GM10266 (cell line): Measurements from ENCODE around the gene SLC1A5.

Experiments
- DNase-seq: peaks from one replicate; pipeline ENCODE4 v3.0.0; 2012; ENCODE audit errors: extremely low spot score
- CTCF ChIP-seq: IDR thresholded peaks from 2 replicates; pipeline ENCODE4 v1.5.1; 2012; ENCODE audit warnings: mild to moderate bottlenecking, low read depth; ENCODE audit not compliant: control insufficient read depth, insufficient read depth; ENCODE audit errors: missing control alignments

SLC1A5 gene

GRCh38 chr19:46730595-46730994 is 57.8 kb downstream of the SLC1A5 start:
- no peak for DNase-seq
- TF ChIP-seq CTCF = no peak

- no peak for DNase-seq
- no peak for TF ChIP-seq CTCF
These were observed 58.2 kb downstream of the SLC1A5 start for GRCh38 chr19:46730187-46730586.

GRCh38 chr19:46729696-46730095 is 58.7 kb downstream of the SLC1A5 start:
- no peak for TF ChIP-seq CTCF
- no peak for DNase-seq

- DNase-seq = peak; percentile 91
- peak; percentile 92 for TF ChIP-seq CTCF
These were observed 59.6 kb downstream of the SLC1A5 start for GRCh38 chr19:46728693-46729339.

GRCh38 chr19:46728208-46728607 is 60.2 kb downstream of the SLC1A5 start:
- TF ChIP-seq CTCF = no peak
- no peak for DNase-seq

GRCh38 chr19:46727757-46728156 is 60.6 kb downstream of the SLC1A5 start:
- DNase-seq = no peak
- TF ChIP-seq CTCF = no peak

GRCh38 chr19:46726971-46727501 is 61.4 kb downstream of the SLC1A5 start:
- DNase-seq = no peak
- no peak for TF ChIP-seq CTCF
